Stomach (tissue), 4 donors: ENCODE results near the gene A1BG.

Experiments used
- CTCF ChIP-seq, 7 experiments: fragments of 450-650 bp in 4 of 7; fragments of 200-600 bp in 3 of 7; sonication (generic) in 3 of 7; IDR thresholded peaks; one replicate each; pipeline ENCODE4 v1.5.1; 2016 to 2019; ENCODE audit warnings: antibody characterized with exemption in 7 of 7, control low read depth in 2 of 7, mild to moderate bottlenecking in 1 of 7
- EP300 ChIP-seq: sonication (generic); formaldehyde crosslinking; IDR thresholded peaks from one replicate; pipeline ENCODE4 v1.6.1; 2017; ENCODE audit warnings: antibody characterized with exemption
- POLR2A ChIP-seq, 4 donors: fragments of 450-650 bp; IDR thresholded peaks; one replicate each; pipeline ENCODE4 v1.6.1; 2016; ENCODE audit warnings: antibody characterized with exemption in 4 of 4, control low read depth in 2 of 4, mild to moderate bottlenecking in 1 of 4, moderate library complexity in 1 of 4
- POLR2AphosphoS5 ChIP-seq, 3 donors: sonication (generic); formaldehyde crosslinking; IDR thresholded peaks; one replicate each; pipeline ENCODE4 v1.6.1; 2016; ENCODE audit warnings: antibody characterized with exemption in 3 of 3

- TF ChIP-seq CTCF (IDR thresholded peaks at IDR 0.05) (no peak), POLR2A (IDR thresholded peaks at IDR 0.05) (no peak), POLR2AphosphoS5 (IDR thresholded peaks at IDR 0.05) (no peak), EP300 (no peak)
Measured at GRCh38 chr19:58332697-58333096, 20.6 kb downstream of the A1BG start.
